ENCODE measurements around the gene SLC22A2. TPM values are rescaled to one million over a fixed set of nuclear protein-coding genes. Genes with fewer than 3 reads are reported as not detected.
"Not testable (repeated sequence)": the region's sequence is repeated elsewhere in the genome, so short reads cannot be mapped to it uniquely, and the experiment has no call there.

SLC22A2 gene
- total RNA-seq, 2 experiments from 2014 or later, result not detected

- CTCF ChIA-PET, result no interaction called here
- POLR2A ChIA-PET, result no interaction called here
Observed at GRCh38 chr6:160252073-160252813, 6.4 kb downstream of the SLC22A2 start.

GRCh38 chr6:160249671-160250070, 8.9 kb downstream of the SLC22A2 start:
- ChIA-PET CTCF (no interaction called here), POLR2A (no interaction called here)

GRCh38 chr6:160248538-160248937, 10.1 kb downstream of the SLC22A2 start:
- ChIA-PET POLR2A (no interaction called here), CTCF (no interaction called here)

- ChIA-PET CTCF (no interaction called here), POLR2A (no interaction called here)
Observed at GRCh38 chr6:160247457-160247883, 11.2 kb downstream of the SLC22A2 start.

GRCh38 chr6:160240691-160241084, 17.9 kb downstream of the SLC22A2 start:
- ChIA-PET CTCF (interaction anchor here (0.5 kb wide), 1 partner anchor 240 kb away, joined by 3 read pairs; no protein-coding TSS in a partner anchor), POLR2A (no interaction called here)

GRCh38 chr6:160239929-160240690, 18.5 kb downstream of the SLC22A2 start:
- CTCF ChIA-PET, result no interaction called here
- POLR2A ChIA-PET, result no interaction called here

GRCh38 chr6:160238761-160239751, 19.6 kb downstream of the SLC22A2 start:
- ChIA-PET CTCF (no interaction called here), POLR2A (no interaction called here)

GRCh38 chr6:160238278-160238711, 20.3 kb downstream of the SLC22A2 start:
- ChIA-PET POLR2A (no interaction called here), CTCF (no interaction called here)

GRCh38 chr6:160237597-160238275, 20.9 kb downstream of the SLC22A2 start:
- POLR2A ChIA-PET, CTCF ChIA-PET: not testable (repeated sequence)

GRCh38 chr6:160236235-160236872, 22.3 kb downstream of the SLC22A2 start:
- POLR2A ChIA-PET, CTCF ChIA-PET: not testable (repeated sequence)

GRCh38 chr6:160233950-160234640, 24.5 kb downstream of the SLC22A2 start:
- CTCF ChIA-PET, POLR2A ChIA-PET: not testable (repeated sequence)

- POLR2A ChIA-PET, result no interaction called here
- CTCF ChIA-PET, result no interaction called here
Observed at GRCh38 chr6:160227769-160228161, 30.9 kb downstream of the SLC22A2 start.

GRCh38 chr6:160227038-160227768, 31.4 kb downstream of the SLC22A2 start:
- CTCF ChIA-PET, result no interaction called here
- POLR2A ChIA-PET, result no interaction called here

- ChIA-PET POLR2A (no interaction called here), CTCF (no interaction called here)
Observed at GRCh38 chr6:160226118-160226591, 32.5 kb downstream of the SLC22A2 start.

- ChIA-PET CTCF (no interaction called here), POLR2A (no interaction called here)
Observed at GRCh38 chr6:160224639-160225237, 33.9 kb downstream of the SLC22A2 start.

GRCh38 chr6:160222491-160222890, 36.1 kb downstream of the SLC22A2 start:
- POLR2A ChIA-PET, result no interaction called here
- CTCF ChIA-PET, result interaction anchor here (0.9 kb wide), 1 partner anchor 84 kb away, joined by 4 read pairs; no protein-coding TSS in a partner anchor

GRCh38 chr6:160221918-160222317, 36.7 kb downstream of the SLC22A2 start:
- POLR2A ChIA-PET, result no interaction called here
- CTCF ChIA-PET, result no interaction called here

- CTCF ChIA-PET, result no interaction called here
Observed at GRCh38 chr6:160221423-160221822, 37.2 kb downstream of the SLC22A2 start.

More at GRCh38 chr6:160221423-160221822, 37.2 kb downstream of the SLC22A2 start:
- POLR2A ChIA-PET, result no interaction called here
